Mesenchymal stem cell (in vitro differentiated cells and primary cell): ENCODE measurements around the gene SDR42E1.

Experiments used
- DNase-seq: peaks from one replicate; pipeline ENCODE4 v3.0.0-alpha.2; 2013
- H2AFZ ChIP-seq: one replicate; pipeline ENCODE4 v1.6.1; 2013; ENCODE audit warnings: low read depth, mild to moderate bottlenecking, control low read depth, inconsistent platforms, low read length, moderate library complexity
- H2AK5ac ChIP-seq: 2 replicates; pipeline ENCODE4 v1.6.1; 2013; ENCODE audit warnings: low read length, moderate library complexity, mild to moderate bottlenecking, inconsistent platforms; ENCODE audit not compliant: severe bottlenecking
- H2BK120ac ChIP-seq: one replicate; pipeline ENCODE4 v1.6.1; 2013; ENCODE audit warnings: low read depth, mild to moderate bottlenecking, inconsistent platforms, low read length, moderate library complexity
- H2BK12ac ChIP-seq, 2 experiments: one replicate each; pipeline ENCODE4 v1.6.1; 2013; ENCODE audit warnings: inconsistent platforms in 2 of 2, low read length in 2 of 2, mild to moderate bottlenecking in 2 of 2, moderate library complexity in 2 of 2, control low read depth in 1 of 2
- H2BK15ac ChIP-seq: one replicate; pipeline ENCODE4 v1.6.1; 2013; ENCODE audit warnings: mild to moderate bottlenecking, low read depth, inconsistent platforms; ENCODE audit not compliant: poor library complexity, severe bottlenecking
- H2BK5ac ChIP-seq: 2 replicates; pipeline ENCODE4 v1.6.1; 2013; ENCODE audit warnings: low read depth, mild to moderate bottlenecking, low read length, control low read depth, inconsistent platforms; ENCODE audit not compliant: poor library complexity, severe bottlenecking
- H3K14ac ChIP-seq, 2 experiments: one replicate each; pipeline ENCODE4 v1.6.1; 2013; ENCODE audit warnings: inconsistent platforms in 2 of 2, low read length in 2 of 2, control low read depth in 1 of 2, mild to moderate bottlenecking in 1 of 2, moderate library complexity in 1 of 2
- H3K18ac ChIP-seq, 2 experiments: one replicate each; pipeline ENCODE4 v1.6.1; 2013; ENCODE audit warnings: inconsistent platforms in 2 of 2, low read length in 2 of 2, control low read depth in 1 of 2, low read depth in 1 of 2, mild to moderate bottlenecking in 1 of 2
- H3K23ac ChIP-seq, 2 experiments: one replicate each; pipeline ENCODE4 v1.6.1; 2013; ENCODE audit warnings: inconsistent platforms in 2 of 2, low read length in 2 of 2, mild to moderate bottlenecking in 2 of 2, moderate library complexity in 2 of 2, control low read depth in 1 of 2
- H3K27ac ChIP-seq: 2 replicates; pipeline ENCODE4 v1.5.1; 2013; ENCODE audit warnings: mild to moderate bottlenecking, moderate library complexity, low read length, control low read depth, inconsistent platforms; ENCODE audit not compliant: poor library complexity, severe bottlenecking
- H3K27me3 ChIP-seq, 2 experiments: 2 replicates each; pipeline versions ENCODE4 v1.6.1 to v1.7.0; 2013; ENCODE audit warnings: low read length in 2 of 2, mild to moderate bottlenecking in 2 of 2, moderate library complexity in 2 of 2, control low read depth in 1 of 2, inconsistent platforms in 1 of 2; ENCODE audit not compliant: control insufficient read depth in 1 of 2, insufficient read depth in 1 of 2
- H3K36me3 ChIP-seq, 2 experiments: 2 replicates each; pipeline versions ENCODE4 v1.6.1 to v1.7.0; 2013; ENCODE audit warnings: low read length in 2 of 2, control low read depth in 1 of 2, inconsistent platforms in 1 of 2, low read depth in 1 of 2, mild to moderate bottlenecking in 1 of 2; ENCODE audit not compliant: insufficient read depth in 2 of 2, control insufficient read depth in 1 of 2
- H3K4ac ChIP-seq, 2 experiments: one replicate each; pipeline ENCODE4 v1.6.1; 2013; ENCODE audit warnings: inconsistent platforms in 2 of 2, low read length in 2 of 2, mild to moderate bottlenecking in 2 of 2, moderate library complexity in 2 of 2, control low read depth in 1 of 2, low read depth in 1 of 2
- H3K4me1 ChIP-seq: 2 replicates; pipeline ENCODE4 v1.6.1; 2013; ENCODE audit warnings: low read depth, low read length, control low read depth; ENCODE audit not compliant: control insufficient read depth, insufficient read depth
- H3K4me2 ChIP-seq: 2 replicates; pipeline ENCODE4 v1.6.1; 2013; ENCODE audit warnings: low read length, mild to moderate bottlenecking, inconsistent platforms; ENCODE audit not compliant: poor library complexity, severe bottlenecking
- H3K4me3 ChIP-seq, 2 experiments: 2 replicates each; pipeline versions ENCODE4 v1.5.1 to v1.7.0; 2013; ENCODE audit warnings: low read length in 2 of 2, mild to moderate bottlenecking in 2 of 2, control low read depth in 1 of 2, low read depth in 1 of 2; ENCODE audit not compliant: insufficient read depth in 1 of 2
- H3K79me1 ChIP-seq: replicated peaks from 2 replicates; pipeline ENCODE4 v1.6.1; 2013; ENCODE audit warnings: mild to moderate bottlenecking, control low read depth, low read length, inconsistent platforms; ENCODE audit not compliant: poor library complexity, severe bottlenecking
- H3K9ac ChIP-seq: 2 replicates; pipeline ENCODE4 v1.7.0; 2013; ENCODE audit warnings: mild to moderate bottlenecking, low read length, moderate library complexity
- H3K9me3 ChIP-seq: 2 replicates; pipeline ENCODE4 v1.7.0; 2013; ENCODE audit warnings: mild to moderate bottlenecking, low read length; ENCODE audit not compliant: control insufficient read depth
- H4K8ac ChIP-seq: one replicate; pipeline ENCODE4 v1.6.1; 2013; ENCODE audit warnings: inconsistent platforms, mild to moderate bottlenecking, low read length, moderate library complexity
- H4K91ac ChIP-seq: one replicate; pipeline ENCODE4 v1.6.1; 2013; ENCODE audit warnings: mild to moderate bottlenecking, low read length, inconsistent platforms
- WGBS: methylation state at CpG from one replicate; pipeline ENCODE4 v1.1.7; 2013; ENCODE audit warnings: mixed read lengths; 5-methylcytosine and 5-hydroxymethylcytosine counted together

SDR42E1 gene

GRCh38 chr16:81994485-81994884 lies 16.8 kb downstream of the SDR42E1 start:
- Histone ChIP-seq H3K14ac (no peak overlapping the region), H3K36me3 (no peaks in the 10 kb centered on the region), H3K79me1 (no peaks in the 10 kb centered on the region), H2AFZ (no peak overlapping the region), H3K27ac (no peak overlapping the region), H2BK5ac (no peak overlapping the region), H3K9me3 (no peaks in the 10 kb centered on the region), H3K18ac (no peak overlapping the region), H4K8ac (no peak overlapping the region), H3K4me3 (no peak overlapping the region), H2BK12ac (no peak overlapping the region), H3K9ac (no peak overlapping the region), H4K91ac (no peak overlapping the region), H3K4me2 (no peak overlapping the region), H3K23ac (no peak overlapping the region), H3K27me3 (peaks cover 4 to 10% of the 10 kb centered on the region in 2 experiments), H3K4ac (no peak overlapping the region), H3K4me1 (peaks cover 3% of the 10 kb centered on the region), H2BK15ac (no peak overlapping the region), H2BK120ac (no peak overlapping the region), H2AK5ac (no peak overlapping the region)
- 64% methylated on average over 2 of the region's 5 CpGs for WGBS
- no peak for DNase-seq

- H3K4me2 ChIP-seq, result no peak overlapping the region
- no peak overlapping the region for H3K23ac ChIP-seq
- no peak overlapping the region for H2BK5ac ChIP-seq
- H3K4ac ChIP-seq, result no peak overlapping the region
- no peak overlapping the region for H3K9ac ChIP-seq
- H3K27me3 ChIP-seq, result peaks cover 4 to 12% of the 10 kb centered on the region in 2 experiments
- H3K4me3 ChIP-seq, result no peak overlapping the region
- DNase-seq, result no peak
- no peak overlapping the region for H4K8ac ChIP-seq
- no peak overlapping the region for H3K14ac ChIP-seq
- no peak overlapping the region for H4K91ac ChIP-seq
- H3K27ac ChIP-seq, result no peak overlapping the region
- H3K36me3 ChIP-seq, result no peaks in the 10 kb centered on the region
- peaks cover 3% of the 10 kb centered on the region for H3K4me1 ChIP-seq
- no peaks in the 10 kb centered on the region for H3K79me1 ChIP-seq
- 69% methylated on average over 3 of the region's 3 CpGs for WGBS
- no peak overlapping the region for H2AK5ac ChIP-seq
- H2BK12ac ChIP-seq, result no peak overlapping the region
- H2BK120ac ChIP-seq, result no peak overlapping the region
- H3K9me3 ChIP-seq, result no peaks in the 10 kb centered on the region
- H3K18ac ChIP-seq, result no peak overlapping the region
- H2BK15ac ChIP-seq, result no peak overlapping the region
- H2AFZ ChIP-seq, result no peak overlapping the region
These were observed 18.4 kb downstream of the SDR42E1 start for GRCh38 chr16:81992859-81993258.

GRCh38 chr16:81987706-81988105 lies 23.6 kb downstream of the SDR42E1 start:
- no peak overlapping the region for H3K4me3 ChIP-seq
- no peaks in the 10 kb centered on the region for H3K79me1 ChIP-seq
- no peak for DNase-seq

GRCh38 chr16:81987121-81987520 lies 24.1 kb downstream of the SDR42E1 start:
- Histone ChIP-seq H4K8ac (no peak overlapping the region), H2BK15ac (no peak overlapping the region), H3K9me3 (no peaks in the 10 kb centered on the region), H3K4me3 (no peak overlapping the region), H3K27ac (no peak overlapping the region), H3K36me3 (no peaks in the 10 kb centered on the region), H3K4ac (no peak overlapping the region), H3K4me1 (no peaks in the 10 kb centered on the region), H2BK12ac (no peak overlapping the region), H3K23ac (no peak overlapping the region), H2AFZ (no peak overlapping the region), H3K9ac (no peak overlapping the region), H3K79me1 (no peaks in the 10 kb centered on the region), H3K14ac (no peak overlapping the region), H4K91ac (no peak overlapping the region), H3K4me2 (no peak overlapping the region), H2AK5ac (no peak overlapping the region), H3K27me3 (peaks cover 4 to 7% of the 10 kb centered on the region in 2 experiments), H2BK5ac (no peak overlapping the region), H3K18ac (no peak overlapping the region), H2BK120ac (no peak overlapping the region)
- DNase-seq, result no peak
- WGBS, result 92% methylated on average over 8 of the region's 8 CpGs

More at GRCh38 chr16:81987706-81988105, 23.6 kb downstream of the SDR42E1 start:
- H4K8ac ChIP-seq, result no peak overlapping the region
- no peaks in the 10 kb centered on the region for H3K4me1 ChIP-seq
- no peaks in the 10 kb centered on the region for H3K36me3 ChIP-seq
- no peak overlapping the region for H2AFZ ChIP-seq
- WGBS, result 86% methylated on average over 5 of the region's 5 CpGs
- H2BK15ac ChIP-seq, result no peak overlapping the region
- H3K18ac ChIP-seq, result no peak overlapping the region
- H3K4ac ChIP-seq, result no peak overlapping the region
- H4K91ac ChIP-seq, result no peak overlapping the region
- H3K27me3 ChIP-seq, result peaks cover 6 to 7% of the 10 kb centered on the region in 2 experiments
- no peak overlapping the region for H3K23ac ChIP-seq
- H2AK5ac ChIP-seq, result no peak overlapping the region
- no peak overlapping the region for H2BK12ac ChIP-seq
- H2BK5ac ChIP-seq, result no peak overlapping the region
- no peak overlapping the region for H3K14ac ChIP-seq
- H3K9me3 ChIP-seq, result no peaks in the 10 kb centered on the region
- no peak overlapping the region for H3K4me2 ChIP-seq
- H3K27ac ChIP-seq, result no peak overlapping the region
- H2BK120ac ChIP-seq, result no peak overlapping the region
- H3K9ac ChIP-seq, result no peak overlapping the region
